Activated CD4-positive, CD25-positive, alpha-beta regulatory T cell (primary cell): ENCODE measurements around the gene EVPL.
"Not testable (repeated sequence)": the region's sequence is repeated elsewhere in the genome, so short reads cannot be mapped to it uniquely, and the experiment has no call there.

Experiments used
- DNase-seq, 4 experiments: peaks; one replicate each; lab custom pipeline; 2025; lab: John Stamatoyannopoulos, UW

Gene EVPL

GRCh38 chr17:76027159-76027839 is at the start of gene EVPL:
EVPL (minus strand) TSS chr17:76027306; CDS start chr17:76027198, 108 bp downstream.
- no peak for DNase-seq

- no peak for DNase-seq
Observed at GRCh38 chr17:76076146-76076764, 49.1 kb upstream of the EVPL start.

DNA sequence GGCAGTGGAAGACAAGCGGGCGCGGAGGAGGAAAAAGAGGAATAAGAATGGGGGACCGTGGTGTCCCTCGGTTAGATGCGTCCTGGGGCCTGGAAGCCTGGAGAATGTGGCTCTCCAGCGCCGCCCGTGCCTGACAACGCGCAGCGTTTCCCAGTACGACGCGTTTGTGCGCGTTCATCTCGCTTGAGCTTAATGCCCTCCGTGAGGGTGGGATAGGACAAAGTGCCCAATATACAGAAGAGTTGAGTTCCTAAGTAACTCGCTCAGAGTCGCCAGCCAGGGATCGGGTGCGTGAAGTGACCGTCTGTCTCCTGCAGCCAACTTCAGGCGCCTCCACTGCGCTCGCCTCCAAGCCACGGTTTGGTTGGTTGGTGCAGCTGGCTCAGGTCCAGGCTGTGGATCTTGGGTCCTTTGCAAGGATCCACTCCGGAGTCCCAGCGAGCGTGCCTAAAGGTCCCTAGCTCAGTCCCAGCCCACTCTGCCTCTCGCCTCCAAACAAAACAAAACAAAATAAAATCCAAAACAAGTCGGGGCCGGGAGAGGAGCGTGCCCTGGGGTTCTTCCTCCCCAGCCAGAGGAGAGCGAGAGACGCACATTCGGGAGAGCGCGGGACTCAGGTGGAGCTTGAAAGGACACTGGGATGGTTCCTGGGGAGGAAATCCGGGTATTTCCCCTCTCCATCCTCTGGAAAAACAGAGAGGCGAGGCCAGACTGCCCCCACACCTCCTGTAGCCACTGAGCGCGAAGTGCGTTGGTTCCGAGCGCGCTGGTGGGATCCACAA is 48.4 kb upstream of the EVPL start:
- DNase-seq: no peak

GRCh38 chr17:76074390-76075363 is 47.6 kb upstream of the EVPL start, which contains the start of gene GALR2:
GALR2 (plus strand) TSS chr17:76074781; CDS start chr17:76074884, 103 bp downstream.
- DNase-seq: no peak

- DNase-seq: peak; percentile 61 to 71 (median 68)
Observed at GRCh38 chr17:76072148-76072858, 45.2 kb upstream of the EVPL start, which contains the start of gene SRP68. SRP68 (minus strand) TSS chr17:76072517; CDS start chr17:76072491, 26 bp downstream.

DNA sequence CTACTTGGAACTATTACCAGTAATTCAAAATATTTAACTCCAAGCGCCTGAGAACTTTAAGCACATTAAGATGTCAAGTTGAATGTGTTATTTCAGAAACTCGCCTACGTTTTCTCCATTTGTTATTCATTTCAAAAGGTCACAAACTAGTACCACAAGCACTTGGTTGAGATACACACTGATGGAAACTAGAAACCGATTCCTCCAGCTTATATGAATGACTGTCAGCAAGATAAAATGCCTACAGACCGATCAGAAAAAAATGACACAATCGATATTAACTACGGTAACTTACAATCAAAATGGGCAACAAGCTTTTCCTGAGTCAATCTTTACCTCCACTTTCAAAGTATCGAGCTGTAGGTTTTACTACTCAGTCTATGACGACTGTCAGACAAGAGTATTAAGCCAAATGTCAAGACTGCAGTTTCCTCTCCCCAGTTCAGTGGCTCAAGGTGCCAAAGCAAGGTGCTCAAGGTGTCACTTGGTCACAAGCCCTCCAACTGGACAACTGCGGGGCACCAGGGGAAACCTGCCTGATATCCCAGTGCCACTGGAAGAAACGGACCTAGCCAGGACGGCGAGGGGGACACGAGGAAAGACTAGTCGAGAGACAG is 44.5 kb upstream of the EVPL start:
- no peak for DNase-seq

DNA sequence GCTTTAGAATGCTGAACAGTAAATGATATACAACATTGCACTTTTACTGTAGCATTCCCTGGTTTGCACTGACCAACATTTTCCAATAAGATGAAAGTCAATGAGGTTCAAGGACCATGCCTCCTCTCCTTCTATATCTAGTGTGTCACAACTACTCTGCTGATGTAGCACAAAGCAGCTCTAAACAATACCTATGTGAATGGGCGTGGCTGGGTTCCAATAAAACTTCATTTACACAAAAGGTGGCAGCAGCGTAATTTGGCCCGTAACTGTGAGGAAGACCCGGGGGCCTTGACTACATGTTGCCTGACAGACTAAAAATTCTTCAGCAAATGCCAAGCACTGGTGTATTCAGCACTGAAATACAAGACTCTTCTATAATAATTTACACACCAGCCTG is 38.7 kb upstream of the EVPL start:
- DNase-seq: no peak

- DNase-seq: no peak
Observed at GRCh38 chr17:76063875-76064546, 36.9 kb upstream of the EVPL start.

DNA sequence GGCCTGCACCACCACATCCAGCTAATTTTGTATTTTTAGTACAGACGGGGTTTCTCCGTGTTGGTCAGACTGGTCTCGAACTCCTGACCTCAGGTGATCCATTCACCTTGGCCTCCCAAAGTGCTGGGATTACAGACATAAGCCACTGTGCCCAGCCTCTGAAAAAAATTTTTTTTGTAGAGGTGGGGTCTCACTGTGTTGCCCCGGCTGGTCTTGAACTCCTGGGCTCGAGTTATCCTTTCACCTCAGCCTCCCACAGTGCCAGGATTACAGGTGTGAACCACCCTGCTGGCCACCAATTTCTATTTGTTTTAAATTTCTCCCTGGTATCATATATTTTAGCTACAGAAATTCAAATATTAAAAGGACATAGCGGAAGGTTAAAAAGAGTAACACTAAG is 31.2 kb upstream of the EVPL start:
- not testable (repeated sequence) for DNase-seq

DNA sequence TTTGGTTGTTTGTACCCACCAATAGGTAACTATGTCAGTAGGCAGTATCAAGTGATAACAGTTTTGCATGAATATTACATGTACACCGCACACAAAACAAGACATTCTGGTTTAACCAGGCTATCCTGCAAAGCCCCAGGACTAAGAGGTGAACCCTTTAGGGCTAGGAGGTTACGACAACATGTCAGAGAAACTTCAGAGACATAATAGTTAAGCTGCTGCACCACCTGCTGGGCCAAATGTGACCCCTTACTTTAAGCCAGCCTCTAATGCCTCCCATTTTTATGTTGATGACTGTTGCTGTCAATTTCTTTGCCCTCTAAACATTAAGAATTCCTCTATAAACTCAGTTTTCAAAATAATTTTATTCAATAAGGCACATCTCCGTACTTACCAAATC is 29.8 kb upstream of the EVPL start:
- DNase-seq: no peak

GRCh38 chr17:76054112-76054476 is 27.0 kb upstream of the EVPL start:
- DNase-seq: no peak

- DNase-seq: no peak
Observed at GRCh38 chr17:76053246-76054111, 26.4 kb upstream of the EVPL start.

DNA sequence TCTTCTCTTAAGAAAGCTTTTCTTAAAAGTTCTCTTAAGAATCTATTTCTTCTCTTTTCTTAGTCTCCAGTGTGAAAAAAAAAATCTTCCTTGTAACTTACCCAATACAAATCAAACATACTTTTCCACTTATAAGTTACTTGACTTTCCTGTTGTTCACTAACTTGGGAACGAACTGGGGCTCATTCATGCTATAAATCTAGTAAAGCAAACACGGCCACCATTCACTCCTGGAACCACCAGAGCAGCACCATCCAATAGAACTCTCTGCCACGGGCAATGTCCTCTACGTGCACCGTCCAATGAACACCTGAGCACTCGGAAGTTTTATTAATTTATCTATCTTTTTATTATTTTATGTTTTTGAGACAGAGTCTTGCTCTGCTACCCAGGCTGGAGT is 24.5 kb upstream of the EVPL start:
- DNase-seq: no peak

DNA sequence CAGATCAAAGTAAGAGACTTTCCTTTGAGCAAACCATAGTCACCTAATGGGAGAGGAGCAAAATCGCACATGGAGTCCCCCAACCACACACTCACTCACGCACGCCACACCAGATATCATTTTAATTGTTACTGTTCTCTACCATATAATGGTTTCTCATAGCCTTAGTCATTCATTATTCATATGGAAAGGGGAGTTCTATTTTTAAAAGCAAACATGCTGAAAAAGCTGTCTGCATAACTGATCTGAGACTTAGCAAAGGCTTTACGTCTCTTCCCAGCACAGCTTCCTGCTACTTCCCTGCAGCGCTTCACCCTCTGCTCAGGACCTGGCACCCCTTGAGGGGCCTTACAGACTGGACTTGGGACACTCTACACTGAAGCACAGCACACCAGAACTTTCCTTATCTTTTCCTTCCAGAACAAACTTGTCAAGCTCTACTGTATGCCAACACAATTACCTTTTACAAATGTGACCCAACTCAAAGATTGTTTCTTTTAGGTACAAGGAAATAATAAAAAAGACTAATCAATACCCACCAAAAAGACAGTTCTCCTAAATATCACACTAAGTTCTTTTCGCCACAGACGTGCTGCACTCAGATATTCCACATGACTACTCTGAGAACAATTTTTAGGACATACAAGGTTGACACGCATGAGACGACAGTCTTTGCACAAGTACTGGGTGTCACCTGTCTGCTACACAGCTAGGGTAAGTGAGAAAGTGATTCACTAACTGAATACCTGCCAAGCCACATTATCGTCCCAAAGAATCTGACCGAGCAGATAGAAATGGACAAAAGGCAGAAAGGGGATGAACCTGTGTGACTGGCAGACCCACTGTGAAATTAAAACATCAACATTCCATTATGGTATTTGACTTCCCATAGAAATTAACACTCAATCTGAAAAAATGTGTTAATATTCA is 23.7 kb upstream of the EVPL start:
- DNase-seq: no peak

DNA sequence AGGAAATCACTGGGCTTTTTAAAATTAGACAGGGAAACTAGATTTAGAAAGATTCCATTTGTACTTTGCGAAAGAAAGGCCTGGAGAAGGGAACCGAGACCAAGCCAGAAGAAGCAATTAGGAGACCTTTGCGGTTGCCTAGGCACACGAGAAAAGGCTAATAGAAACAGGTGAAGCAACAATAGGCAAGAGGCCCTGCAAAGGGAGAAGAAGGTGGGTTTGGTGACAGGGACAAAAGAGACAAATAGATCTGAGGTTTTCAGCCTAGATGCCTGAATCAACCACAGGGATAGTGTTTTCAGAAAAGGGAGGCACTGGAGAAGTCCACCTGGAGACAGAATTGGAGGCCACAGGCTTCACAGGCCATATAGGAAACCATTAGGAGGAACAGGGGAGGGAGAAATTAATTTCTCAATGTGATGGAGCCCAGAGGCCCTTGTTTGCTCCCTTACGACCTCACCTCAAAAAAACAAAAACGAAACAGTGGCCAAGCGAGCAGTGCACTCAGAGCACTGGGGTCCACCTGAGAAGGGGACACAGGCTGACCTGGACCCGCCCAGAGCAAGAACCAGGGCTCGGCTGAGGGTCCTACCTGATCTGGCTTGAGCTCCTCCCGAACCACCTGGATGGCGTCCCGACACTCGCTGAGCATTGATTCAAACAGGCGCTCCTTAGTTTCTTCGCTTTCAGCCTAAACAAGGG is 22.9 kb upstream of the EVPL start:
- DNase-seq: no peak

DNA sequence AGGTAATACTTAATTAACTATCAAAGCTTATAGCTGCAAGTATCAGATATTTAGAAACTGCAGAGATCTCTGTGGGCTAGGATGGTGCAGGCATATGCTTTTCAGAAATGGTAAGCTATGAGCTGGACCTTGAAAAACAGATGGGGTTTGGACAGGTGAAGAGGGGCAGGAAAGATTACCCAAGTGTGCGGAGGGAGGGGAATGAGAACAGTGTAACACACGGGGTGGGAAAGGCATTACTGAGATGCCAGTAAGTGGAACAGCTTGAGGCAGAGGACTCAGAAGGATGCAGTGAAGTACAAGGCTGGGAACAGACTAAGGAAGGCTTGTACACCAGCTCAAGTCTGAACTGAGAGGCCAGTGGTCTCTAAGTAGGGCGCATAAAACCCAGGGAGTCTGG is 22.1 kb upstream of the EVPL start:
- no peak for DNase-seq

DNA sequence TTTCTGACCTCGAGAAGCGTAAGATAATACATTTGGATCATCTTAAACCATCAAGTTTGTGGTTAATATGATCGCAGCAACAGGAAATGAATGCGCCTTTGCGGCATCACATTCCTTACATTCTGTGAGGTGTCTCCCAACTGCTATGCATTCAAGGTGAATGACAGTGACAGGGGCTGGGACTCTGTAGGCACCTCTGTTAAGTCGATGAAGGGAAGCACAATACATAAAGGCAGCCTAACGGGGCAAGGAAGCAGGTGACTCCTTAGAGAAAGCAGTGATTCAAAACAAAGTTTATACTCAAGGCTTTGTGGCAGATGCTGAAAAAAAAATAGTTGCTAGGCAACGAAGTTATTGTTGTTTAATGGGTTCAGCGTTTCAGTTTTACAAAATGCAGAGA is 21.6 kb upstream of the EVPL start:
- DNase-seq: no peak
